Measurements from ENCODE around the gene FBXW12. TPM values are rescaled to one million over a fixed set of nuclear protein-coding genes. Genes with fewer than 3 reads are reported as not detected.
"Not testable (repeated sequence)": the region's sequence is repeated elsewhere in the genome, so short reads cannot be mapped to it uniquely, and the experiment has no call there.

Gene FBXW12, protein sequence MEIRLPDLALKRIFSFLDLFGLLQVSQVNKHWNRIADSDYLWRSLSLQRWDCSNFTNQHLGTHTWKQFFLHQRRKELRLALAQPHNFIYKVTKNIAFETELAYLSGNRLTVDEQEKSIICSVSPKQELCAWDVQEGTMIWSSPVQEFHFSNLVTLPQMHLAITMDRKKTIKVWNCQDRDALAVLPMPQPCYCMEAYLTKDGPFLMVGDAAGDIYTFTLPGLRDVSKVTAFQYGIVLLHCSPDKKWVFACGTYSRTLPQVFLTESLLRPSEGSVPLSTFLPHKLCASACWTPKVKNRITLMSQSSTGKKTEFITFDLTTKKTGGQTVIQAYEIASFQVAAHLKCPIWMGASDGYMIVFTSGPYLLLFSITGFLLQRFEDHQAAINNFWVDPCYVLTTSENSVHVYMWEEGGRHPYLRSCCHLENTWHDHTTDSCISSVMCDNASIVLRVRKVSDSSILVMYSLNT
- polyA plus RNA-seq (2012; rRNA removed) = 0.07 TPM in 1 of 2 replicates, not detected in the other
- 0.04 TPM in 1 of 2 replicates, not detected in the other for polyA plus RNA-seq (2012; cell fraction: cytosol; rRNA removed)
- 0.11 and 0.13 TPM in 2 replicates for polyA plus RNA-seq (2012; cell fraction: nucleus; rRNA removed)

DNA sequence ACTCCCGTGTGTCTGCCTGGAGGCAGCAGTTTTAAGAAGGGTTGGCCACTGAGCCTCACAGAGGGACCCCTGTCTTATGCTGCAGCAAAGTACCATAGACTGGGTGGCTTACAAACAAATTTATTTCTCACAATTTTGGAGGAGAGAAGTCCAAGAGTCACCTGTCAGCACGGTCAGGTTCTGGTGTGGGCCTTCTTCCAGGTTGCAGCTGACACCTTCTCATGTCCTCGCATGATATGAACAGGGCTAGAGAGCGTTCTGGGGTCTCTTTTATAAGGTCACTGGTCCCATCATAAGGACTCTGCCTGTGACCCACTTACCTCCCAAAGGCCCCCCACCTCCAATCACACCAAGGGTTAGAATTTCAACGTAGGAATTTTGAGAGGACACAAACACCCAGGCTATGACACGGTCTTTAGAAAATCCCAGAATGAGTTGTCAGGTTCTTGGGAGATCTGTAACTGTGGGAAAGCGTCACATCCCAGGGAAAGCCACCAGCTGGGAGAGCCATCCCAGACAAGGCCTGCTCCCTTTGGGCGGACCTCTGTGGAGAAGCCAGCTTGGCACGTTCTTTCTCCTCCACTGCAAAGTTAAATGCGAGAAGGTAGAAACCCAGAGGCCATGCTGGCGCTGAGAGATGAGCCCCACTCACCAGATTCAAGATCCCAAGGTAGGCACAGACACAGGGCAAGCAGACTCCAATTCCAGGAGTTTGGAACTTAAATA is at the start of gene FBXW12:
Gene FBXW12, plus strand, starts transcription at position 569 of the 726 bp plus-strand sequence. CDS start 549 bp downstream, outside the sequence.
- H4K20me1 ChIP-seq (ENCODE audit: insufficient read depth) = no peaks in the 10 kb centered on the region
- CTCF ChIA-PET = interaction anchor here (1.0 to 2.9 kb wide), 4 partner anchors 29 to 64 kb away, joined by 3 to 23 read pairs (median 9); no protein-coding TSS in a partner anchor
- H3K4me2 ChIP-seq = no peak within 1 kb of the TSS
- H3K9me3 ChIP-seq = no peaks in the 10 kb centered on the region
- H3K4me1 ChIP-seq (ENCODE audit: control insufficient read depth in 1 of 2, insufficient read depth in 2 of 2, low read depth in 1 of 2, low read length in 1 of 2) = peaks cover 0 to 33% of the 10 kb centered on the region in 2 experiments; a peak in 1 of 4 replicates
- no peak for DNase-seq
- H3K9ac ChIP-seq = no peak within 1 kb of the TSS
- 73% methylated on average over 11 of the region's 11 CpGs for WGBS (ENCODE audit: low lambda C conversion rate)
- peak within 1 kb of the TSS in 1 of 2 experiments; percentile 67; a peak in 1 of 4 replicates for H3K27ac ChIP-seq (ENCODE audit: low read depth in 2 of 2, low read length in 1 of 2)
- H3K9me2 ChIP-seq = no peaks in the 10 kb centered on the region
- no peaks in the 10 kb centered on the region for H3K36me3 ChIP-seq (replicated peaks in 1 of 2; ENCODE audit: control insufficient read depth in 1 of 2, insufficient read depth in 2 of 2, low read length in 1 of 2)
- no peaks in the 10 kb centered on the region for H3F3A ChIP-seq (replicated peaks; ENCODE audit: insufficient read depth)
- no peak within 1 kb of the TSS for H3K4me3 ChIP-seq (ENCODE audit: low read depth in 2 of 2, low read length in 1 of 2)
- no peak within 1 kb of the TSS for H2AFZ ChIP-seq (ENCODE audit: low read depth)
- TF ChIP-seq RAD21 (IDR thresholded peaks at IDR 0.05; ENCODE audit: low read length) (no peak), GABPA (IDR thresholded peaks at IDR 0.05; ENCODE audit: low read depth) (no peak), ZBTB33 (IDR thresholded peaks at IDR 0.05; ENCODE audit: borderline replicate concordance, low read depth) (no peak), FOXJ3 (CRISPR knock-in tag; IDR thresholded peaks at IDR 0.05) (no peak), MAX (IDR thresholded peaks at IDR 0.05; ENCODE audit: low read depth) (no peak), MEF2A (IDR thresholded peaks at IDR 0.05; ENCODE audit: borderline replicate concordance, low read depth) (no peak), FOSL2 (IDR thresholded peaks at IDR 0.05; ENCODE audit: borderline replicate concordance, low read depth) (no peak), ELF1 (IDR thresholded peaks at IDR 0.05) (no peak)
- TF ChIP-seq, protein P1, sequence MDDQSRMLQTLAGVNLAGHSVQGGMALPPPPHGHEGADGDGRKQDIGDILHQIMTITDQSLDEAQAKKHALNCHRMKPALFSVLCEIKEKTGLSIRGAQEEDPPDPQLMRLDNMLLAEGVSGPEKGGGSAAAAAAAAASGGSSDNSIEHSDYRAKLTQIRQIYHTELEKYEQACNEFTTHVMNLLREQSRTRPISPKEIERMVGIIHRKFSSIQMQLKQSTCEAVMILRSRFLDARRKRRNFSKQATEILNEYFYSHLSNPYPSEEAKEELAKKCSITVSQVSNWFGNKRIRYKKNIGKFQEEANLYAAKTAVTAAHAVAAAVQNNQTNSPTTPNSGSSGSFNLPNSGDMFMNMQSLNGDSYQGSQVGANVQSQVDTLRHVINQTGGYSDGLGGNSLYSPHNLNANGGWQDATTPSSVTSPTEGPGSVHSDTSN (IDR thresholded peaks at IDR 0.05) = no peak
- TF ChIP-seq, protein P2, sequence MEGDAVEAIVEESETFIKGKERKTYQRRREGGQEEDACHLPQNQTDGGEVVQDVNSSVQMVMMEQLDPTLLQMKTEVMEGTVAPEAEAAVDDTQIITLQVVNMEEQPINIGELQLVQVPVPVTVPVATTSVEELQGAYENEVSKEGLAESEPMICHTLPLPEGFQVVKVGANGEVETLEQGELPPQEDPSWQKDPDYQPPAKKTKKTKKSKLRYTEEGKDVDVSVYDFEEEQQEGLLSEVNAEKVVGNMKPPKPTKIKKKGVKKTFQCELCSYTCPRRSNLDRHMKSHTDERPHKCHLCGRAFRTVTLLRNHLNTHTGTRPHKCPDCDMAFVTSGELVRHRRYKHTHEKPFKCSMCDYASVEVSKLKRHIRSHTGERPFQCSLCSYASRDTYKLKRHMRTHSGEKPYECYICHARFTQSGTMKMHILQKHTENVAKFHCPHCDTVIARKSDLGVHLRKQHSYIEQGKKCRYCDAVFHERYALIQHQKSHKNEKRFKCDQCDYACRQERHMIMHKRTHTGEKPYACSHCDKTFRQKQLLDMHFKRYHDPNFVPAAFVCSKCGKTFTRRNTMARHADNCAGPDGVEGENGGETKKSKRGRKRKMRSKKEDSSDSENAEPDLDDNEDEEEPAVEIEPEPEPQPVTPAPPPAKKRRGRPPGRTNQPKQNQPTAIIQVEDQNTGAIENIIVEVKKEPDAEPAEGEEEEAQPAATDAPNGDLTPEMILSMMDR (IDR thresholded peaks at IDR 0.05) = no peak
- H3K27me3 ChIP-seq (ENCODE audit: insufficient read depth) = no peaks in the 10 kb centered on the region
- POLR2A ChIA-PET = no interaction called here
- no peaks in the 10 kb centered on the region for H3K79me2 ChIP-seq (ENCODE audit: insufficient read depth)

DNA sequence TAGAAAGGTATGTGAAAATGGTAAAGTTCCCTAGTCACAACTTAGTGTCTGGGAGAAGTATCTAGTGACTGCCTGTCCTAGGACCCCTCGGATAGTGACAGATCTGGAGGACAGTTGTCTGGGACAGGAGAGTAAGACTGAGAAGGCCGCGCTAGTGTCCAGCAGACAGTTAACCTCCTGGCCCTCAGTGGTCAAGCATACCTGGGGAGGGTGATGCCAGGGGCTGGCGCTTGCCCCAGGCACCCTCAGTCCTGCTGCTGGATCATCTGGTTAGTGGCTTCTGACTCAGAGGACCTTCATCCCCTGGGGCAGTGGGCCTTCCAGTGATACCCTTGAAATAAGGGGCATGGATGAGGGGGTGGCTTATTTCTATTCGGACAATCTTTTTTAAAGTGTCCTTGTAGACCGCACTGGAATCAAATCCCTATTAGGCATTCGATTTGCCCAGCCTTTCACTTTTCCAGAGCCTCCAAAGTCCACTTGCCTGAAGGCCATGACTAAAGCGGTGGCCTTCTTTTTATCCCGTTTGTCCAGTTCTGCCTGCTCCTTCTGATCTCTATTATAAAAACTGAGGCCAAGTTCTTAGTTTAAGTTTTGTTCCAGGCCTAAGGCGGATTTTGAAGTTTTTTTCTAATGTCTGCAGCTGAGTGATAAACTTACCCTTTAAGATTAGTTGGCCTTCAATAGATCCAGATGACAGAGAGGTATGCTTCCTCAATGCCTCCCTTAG is 40.1 kb upstream of the FBXW12 start:
- CTCF ChIA-PET = not testable (repeated sequence)
- WGBS (ENCODE audit: low lambda C conversion rate) = 66% methylated on average over 10 of the region's 10 CpGs

GRCh38 chr3:48333346-48334245 is 38.4 kb upstream of the FBXW12 start, which contains the start of gene SPINK8:
SPINK8 (minus strand) TSS chr3:48333661; CDS start chr3:48328341, 5,320 bp downstream.
- H3K9ac ChIP-seq; H3K79me2 ChIP-seq (ENCODE audit: insufficient read depth); H3K27ac ChIP-seq (ENCODE audit: low read depth in 2 of 2, low read length in 1 of 2); H3K9me3 ChIP-seq; H2AFZ ChIP-seq (ENCODE audit: low read depth); DNase-seq; H3K4me3 ChIP-seq (ENCODE audit: low read depth in 2 of 2, low read length in 1 of 2); H3K4me2 ChIP-seq; H3F3A ChIP-seq (replicated peaks; ENCODE audit: insufficient read depth); H3K27me3 ChIP-seq (ENCODE audit: insufficient read depth); H3K9me2 ChIP-seq; POLR2A ChIA-PET; H4K20me1 ChIP-seq (ENCODE audit: insufficient read depth); H3K4me1 ChIP-seq (ENCODE audit: control insufficient read depth in 1 of 2, insufficient read depth in 2 of 2, low read depth in 1 of 2, low read length in 1 of 2); H3K36me3 ChIP-seq (replicated peaks in 1 of 2; ENCODE audit: control insufficient read depth in 1 of 2, insufficient read depth in 2 of 2, low read length in 1 of 2): not testable (repeated sequence)
- 42% methylated on average over 15 of the region's 15 CpGs for WGBS (ENCODE audit: low lambda C conversion rate)
- CTCF ChIA-PET = interaction anchor here (1.4 to 1.8 kb wide), 2 partner anchors 67 to 102 kb away, joined by 3 to 6 read pairs; no protein-coding TSS in a partner anchor

More for the DNA sequence above, 40.1 kb upstream of the FBXW12 start:
- H3K9me3 ChIP-seq; POLR2A ChIA-PET; H3K9ac ChIP-seq; H2AFZ ChIP-seq (ENCODE audit: low read depth); H3K4me1 ChIP-seq (ENCODE audit: control insufficient read depth in 1 of 2, insufficient read depth in 2 of 2, low read depth in 1 of 2, low read length in 1 of 2); H3K27ac ChIP-seq (ENCODE audit: low read depth in 2 of 2, low read length in 1 of 2); H3K36me3 ChIP-seq (replicated peaks in 1 of 2; ENCODE audit: control insufficient read depth in 1 of 2, insufficient read depth in 2 of 2, low read length in 1 of 2); DNase-seq; H3K27me3 ChIP-seq (ENCODE audit: insufficient read depth); H3K4me2 ChIP-seq; H3K4me3 ChIP-seq (ENCODE audit: low read depth in 2 of 2, low read length in 1 of 2); H3K9me2 ChIP-seq; H3K79me2 ChIP-seq (ENCODE audit: insufficient read depth); H3F3A ChIP-seq (replicated peaks; ENCODE audit: insufficient read depth); H4K20me1 ChIP-seq (ENCODE audit: insufficient read depth): not testable (repeated sequence)

Data from SK-N-SH (cell line).